Hematopoietic multipotent progenitor cell (in vitro differentiated cells): Measurements from ENCODE around the gene ATP6V0E1. TPM values are rescaled to one million over a fixed set of nuclear protein-coding genes. Genes with fewer than 3 reads are reported as not detected.
"Not testable (repeated sequence)": the region's sequence is repeated elsewhere in the genome, so short reads cannot be mapped to it uniquely, and the experiment has no call there.

Experiments used
- DNase-seq, 3 donors: peaks; one replicate each; pipeline ENCODE4 v3.0.0-alpha.2; 2011 to 2015; ENCODE audit warnings: low read depth in 2 of 3, low spot score in 2 of 3
- small RNA-seq: library from RNA; depleted of rRNA; stranded (forward); fragments of <200 nt; gene quantifications from one replicate; pipeline ENCODE3, GENCODE V24; 2012
- total RNA-seq: library from RNA; depleted of rRNA; stranded (reverse); fragments of >200 nt; gene quantifications from one replicate; pipeline ENCODE4 v1.2.3, GENCODE V29; 2012

Gene ATP6V0E1
- total RNA-seq, 1 donor = 84.3 TPM

GRCh38 chr5:173065155-173065554, 81.6 kb downstream of the ATP6V0E1 start:
- peak in 2 of 3 donors; percentile 9 to 42 for DNase-seq

GRCh38 chr5:173069671-173070070, 86.1 kb downstream of the ATP6V0E1 start:
- peak in 2 of 3 donors; percentile 47 to 85 for DNase-seq

GRCh38 chr5:173075137-173075843, 91.7 kb downstream of the ATP6V0E1 start:
- DNase-seq = no peak

- no peak for DNase-seq
Measured at GRCh38 chr5:173075970-173076369, 92.4 kb downstream of the ATP6V0E1 start.

GRCh38 chr5:173076471-173076870, 92.9 kb downstream of the ATP6V0E1 start:
- DNase-seq = not testable (repeated sequence)

- no peak for DNase-seq
Measured at GRCh38 chr5:173078878-173079277, 95.3 kb downstream of the ATP6V0E1 start.

Small RNAs within 50 kb of the gene (small RNA-seq; reads per million reads assigned to genes)
- gene RF00019 (not detected), gene SNORA74B (10,588 reads per million, percentile 100 among the genes with 10 or more reads in this experiment)

Other genes starting within 250 kb of the ATP6V0E1 start
- gene DUSP1, start 212.6 kb upstream of the ATP6V0E1 start, total RNA-seq = 2,121 TPM
- 243 TPM for gene ERGIC1, start 149.5 kb upstream of the ATP6V0E1 start, total RNA-seq
- 24.0 TPM for gene RPL26L1, start 24.3 kb upstream of the ATP6V0E1 start, total RNA-seq
- 15.3 TPM for gene CREBRF, start 72.6 kb downstream of the ATP6V0E1 start, total RNA-seq
- 8.6 TPM for gene BNIP1, start 160.8 kb downstream of the ATP6V0E1 start, total RNA-seq